Posterior cingulate gyrus (tissue), 11 donors: ENCODE measurements around the gene OSBP2.

Experiments
- DNase-seq, 10 donors: peaks; one replicate each; pipeline versions ENCODE4 v3.0.0 to v3.0.0-alpha.2; 2020 to 2021; ENCODE audit warnings: mixed read lengths in 3 of 10
- intact Hi-C: fragments of 100-400 bp; cut with DNase I; formaldehyde crosslinking; loops from one replicate; pipeline ENCODE4 v1.15.1; 2023

Gene OSBP2

DNA sequence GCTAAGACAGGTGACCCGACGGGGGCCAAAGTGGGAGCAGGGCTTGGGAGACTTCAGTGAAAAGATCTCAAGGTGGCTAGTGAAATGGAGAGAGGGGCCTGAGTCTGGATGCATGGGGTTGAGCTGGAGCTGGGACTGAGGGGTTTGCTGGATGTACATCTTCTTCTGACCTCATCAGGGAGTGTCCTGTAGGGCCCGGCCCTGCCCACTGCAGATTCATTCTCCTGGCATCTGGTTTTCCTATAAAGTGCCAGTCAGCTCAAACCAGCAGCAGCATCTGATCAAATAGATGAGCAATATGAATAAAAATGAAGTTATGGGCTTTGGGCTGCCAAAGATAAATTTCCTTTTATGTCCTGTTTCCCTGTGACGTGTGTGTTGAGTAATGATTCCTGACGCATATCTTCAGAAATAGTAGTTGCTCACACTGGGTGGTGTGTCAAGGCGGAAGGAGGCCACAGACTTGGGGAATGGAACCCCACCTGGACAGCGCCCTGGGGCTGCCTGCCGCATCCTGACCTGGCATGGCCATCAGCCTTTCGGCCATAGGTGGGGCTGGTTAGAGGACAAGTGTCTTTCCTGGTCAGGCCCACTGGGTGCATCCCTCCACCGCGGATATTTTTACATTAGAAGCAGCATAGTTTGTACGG lies 135.4 kb downstream of the OSBP2 start:
- no peak for DNase-seq
- intact Hi-C loops, result no loop called here

DNA sequence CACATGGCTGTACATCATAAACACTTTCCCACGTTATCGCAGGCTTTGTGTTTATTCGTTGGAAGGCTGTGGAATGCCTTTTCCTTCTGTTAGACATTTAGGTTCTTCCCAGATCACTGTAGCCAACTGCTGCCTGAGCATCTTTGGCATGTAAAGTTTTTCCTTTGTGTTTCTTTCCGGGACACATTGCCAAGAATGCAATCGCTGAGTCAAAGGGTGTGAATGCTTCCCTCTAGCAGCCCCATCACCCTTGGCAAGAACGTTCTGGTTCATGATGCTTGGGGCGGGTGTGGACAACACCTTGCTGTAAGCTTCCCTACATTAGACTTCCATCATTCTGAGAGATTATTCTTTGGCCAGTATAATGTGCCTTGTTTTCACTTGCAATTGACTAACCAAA lies 136.2 kb downstream of the OSBP2 start:
- intact Hi-C loops, result no loop called here
- no peak for DNase-seq

DNA sequence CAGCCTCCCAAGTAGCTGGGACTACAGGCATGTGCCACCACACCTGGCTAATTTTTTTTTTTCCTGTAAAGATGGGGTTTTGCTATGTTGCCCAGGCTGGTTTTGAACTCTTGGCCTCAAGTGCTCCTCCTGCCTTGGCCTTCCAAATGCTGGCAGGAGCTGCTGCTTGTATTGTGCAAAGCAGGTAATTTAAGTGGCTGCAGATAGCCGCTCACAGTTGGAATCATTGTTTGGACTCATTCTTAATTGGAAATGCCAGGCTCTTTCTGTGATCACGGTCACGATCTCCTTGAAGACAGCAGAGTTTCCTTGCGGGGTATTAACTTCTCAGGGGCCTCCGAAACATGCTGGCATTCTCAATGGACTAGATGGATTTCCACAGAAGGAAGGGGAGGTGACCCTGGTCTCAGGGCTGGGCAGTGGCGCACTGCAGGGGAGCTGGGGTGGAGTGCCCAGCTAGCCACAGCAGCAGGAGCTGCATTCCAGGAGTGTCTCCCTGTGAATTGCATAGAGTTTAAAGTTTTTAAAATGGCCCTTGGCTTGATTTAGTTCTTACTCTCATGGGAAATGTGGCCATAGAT lies 137.8 kb downstream of the OSBP2 start:
- DNase-seq, result no peak
- intact Hi-C loops, result no loop called here

DNA sequence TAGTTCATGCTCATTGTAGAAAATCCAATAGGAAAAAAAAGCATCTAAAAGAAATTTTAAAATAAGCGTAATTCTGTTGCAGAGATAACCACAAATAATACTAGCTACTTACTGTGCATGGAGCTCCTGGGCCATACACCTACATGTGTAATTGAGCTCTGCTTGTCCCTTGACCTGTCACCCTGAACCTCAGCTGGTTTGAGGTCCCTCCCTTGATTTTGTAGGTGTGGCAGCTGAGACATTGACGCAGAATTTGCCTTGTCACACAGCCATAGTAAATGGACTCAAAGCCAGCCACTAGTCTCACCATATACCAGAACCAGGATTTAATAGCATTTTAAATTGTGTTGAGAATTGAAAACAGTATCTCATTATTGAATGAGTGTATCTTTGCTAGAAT lies 138.6 kb downstream of the OSBP2 start:
- intact Hi-C loops, result no loop called here
- DNase-seq, result no peak

DNA sequence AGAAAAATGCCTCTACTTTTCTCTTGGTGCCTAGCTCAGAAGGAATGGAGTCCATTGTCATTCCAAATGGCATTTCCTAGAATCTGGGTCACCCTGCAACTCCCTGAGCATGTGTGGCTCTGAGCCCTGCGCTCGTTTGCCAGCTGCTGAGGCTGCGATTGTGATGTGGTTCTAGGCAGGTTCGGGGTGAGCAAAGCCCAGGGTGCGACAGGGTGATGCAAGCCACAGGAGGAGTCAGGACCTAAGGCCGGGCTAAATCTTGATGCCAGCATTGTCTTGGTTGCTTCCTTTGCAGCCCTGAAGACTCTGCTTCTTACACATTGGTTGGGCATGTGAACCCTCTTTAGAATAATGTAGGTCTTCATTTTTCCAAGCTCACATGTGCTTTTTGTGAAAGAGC lies 142.9 kb downstream of the OSBP2 start:
- intact Hi-C loops, result no loop called here

DNA sequence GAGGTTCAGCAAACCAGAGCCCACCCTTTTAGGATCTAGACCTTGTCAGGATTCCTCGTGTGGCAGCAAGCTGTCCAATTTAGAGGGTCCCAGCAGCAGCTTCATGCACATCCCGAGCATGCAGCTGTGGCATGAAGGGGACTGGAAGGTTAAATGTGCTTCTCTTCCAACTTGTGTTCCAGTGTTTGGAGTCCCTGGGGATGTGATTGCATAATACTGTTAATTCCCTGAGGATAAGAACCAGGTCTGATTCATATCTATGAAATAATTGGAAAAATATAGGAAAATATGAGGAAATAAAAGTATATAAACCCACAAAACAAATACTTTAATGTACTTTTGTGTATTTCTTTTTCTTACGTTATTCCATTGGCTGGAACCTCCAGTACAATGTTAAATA lies 143.4 kb downstream of the OSBP2 start:
- DNase-seq, result peak in 1 of 10 donors; percentile 32
- intact Hi-C loops, result no loop called here

More for the DNA sequence above, 142.9 kb downstream of the OSBP2 start:
- peak in 9 of 10 donors; percentile 28 to 93 (median 65) for DNase-seq

DNA sequence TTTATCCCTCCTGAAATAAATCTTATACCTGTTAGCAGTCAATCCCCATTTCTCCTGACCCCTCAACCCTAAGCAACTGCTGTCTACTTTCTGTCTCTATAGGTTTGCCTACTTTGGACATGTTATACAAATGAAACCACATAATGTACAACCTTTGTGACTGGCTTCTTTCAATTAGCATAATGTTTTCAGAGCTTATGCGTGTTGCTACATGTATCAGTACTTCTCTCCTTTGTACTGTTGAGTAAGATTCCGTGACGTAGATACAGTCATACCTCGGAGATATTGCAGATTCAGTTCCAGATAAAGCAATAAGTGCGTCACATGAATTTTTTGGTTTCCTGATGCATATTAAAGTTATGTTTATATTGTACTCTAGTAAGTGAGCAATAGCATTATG lies 146.6 kb downstream of the OSBP2 start:
- intact Hi-C loops, result no loop called here
- DNase-seq, result no peak

DNA sequence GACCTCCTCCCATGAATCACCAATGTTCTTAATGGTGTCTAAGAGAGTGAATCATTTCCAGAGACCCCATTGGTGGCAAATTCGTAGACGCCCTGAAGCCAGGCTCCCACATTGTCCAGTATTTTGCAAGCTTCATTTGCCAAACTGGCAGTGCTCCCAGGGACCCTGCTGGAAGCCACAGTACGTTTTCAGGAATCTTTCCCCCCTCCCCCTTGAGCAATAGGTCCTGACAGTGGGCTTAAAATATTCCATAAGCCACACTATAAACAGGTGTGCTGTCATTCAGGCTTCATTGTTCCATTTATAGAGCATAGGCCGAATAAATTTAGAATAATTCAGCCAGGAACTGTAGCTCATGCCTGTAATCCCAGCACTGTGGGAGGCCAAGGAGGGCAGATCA lies 148.6 kb downstream of the OSBP2 start:
- no peak for DNase-seq
- intact Hi-C loops, result no loop called here

DNA sequence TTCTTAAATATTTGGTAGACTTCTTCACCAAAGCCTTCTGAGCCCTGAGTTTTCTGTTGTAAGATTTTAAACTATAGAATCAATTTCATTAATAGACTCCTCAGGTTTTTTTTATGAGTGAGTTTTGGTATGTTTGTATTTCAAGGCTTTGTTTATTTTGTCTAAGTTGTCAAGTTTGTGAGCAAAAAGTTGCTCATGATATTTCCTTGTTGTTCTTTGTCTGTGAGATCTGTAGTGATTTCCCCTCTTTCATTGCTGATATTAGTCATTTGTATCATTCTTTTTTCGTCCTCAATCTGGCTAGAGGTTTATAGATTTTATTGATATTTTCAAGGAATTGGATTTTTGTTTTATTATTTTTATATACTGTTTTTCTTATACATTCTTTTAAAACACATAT lies 152.9 kb downstream of the OSBP2 start:
- DNase-seq, result no peak
- intact Hi-C loops, result no loop called here

DNA sequence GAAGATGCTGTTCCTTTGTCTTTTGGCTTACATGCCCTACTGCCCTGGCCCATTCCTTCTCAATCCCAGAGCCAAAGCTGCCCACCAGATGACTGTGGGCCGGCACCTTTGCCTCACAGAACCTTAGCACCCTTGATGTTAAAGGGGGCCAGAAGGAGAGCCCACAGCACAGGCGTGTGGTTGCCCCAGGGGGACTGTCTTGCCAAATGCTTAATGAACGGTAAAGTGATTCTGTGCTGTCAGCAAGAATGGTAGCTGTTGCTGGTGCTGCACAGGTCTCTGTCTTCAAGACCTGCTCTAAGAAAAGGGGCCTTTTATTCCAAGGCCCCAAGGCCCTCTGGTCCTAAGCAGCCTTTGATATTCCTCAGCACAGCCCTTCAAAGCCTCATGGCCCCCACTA lies 160.6 kb downstream of the OSBP2 start:
- peak in 1 of 10 donors; percentile 19 for DNase-seq
- intact Hi-C loops, result no loop called here

DNA sequence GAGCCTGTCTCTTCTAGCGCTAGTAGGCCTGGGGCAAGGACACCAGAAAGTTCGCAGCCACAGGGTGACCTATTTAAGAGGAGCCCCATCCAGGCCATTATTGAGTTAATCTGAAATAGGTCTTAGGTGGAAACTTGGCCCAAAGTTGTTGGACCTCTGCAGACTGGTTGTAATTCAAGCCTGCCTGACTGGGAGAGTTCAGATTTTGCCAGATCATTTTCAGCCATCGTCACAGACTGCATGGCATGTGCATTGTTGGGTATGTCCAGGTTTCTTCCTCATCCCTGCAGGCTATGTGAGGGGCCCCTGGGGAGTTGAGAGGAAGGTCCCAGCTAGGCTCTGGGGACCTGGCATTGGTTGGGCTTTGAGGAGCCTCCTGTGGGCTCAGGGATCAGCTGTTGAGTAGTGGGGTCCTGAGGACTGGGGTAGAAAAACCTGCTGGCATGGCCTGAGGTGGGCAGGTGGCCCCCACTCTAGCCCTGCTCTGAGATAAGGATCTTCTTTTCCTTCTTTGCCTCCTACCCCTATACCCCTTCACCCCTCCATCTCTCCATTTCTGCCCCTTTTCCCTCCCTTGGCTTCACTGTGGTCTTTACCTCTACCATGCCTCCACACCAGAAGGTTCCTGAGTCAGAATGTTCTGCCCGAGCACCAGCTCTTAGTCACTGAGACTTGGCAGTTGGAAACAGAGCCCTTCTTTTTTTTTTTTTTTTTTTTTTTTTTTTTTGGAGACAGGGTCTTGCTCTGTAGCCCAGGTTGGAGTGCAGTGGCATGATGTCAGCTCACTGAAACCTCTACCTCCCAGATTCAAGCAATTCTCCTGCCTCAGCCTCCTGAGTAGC lies 161.2 kb downstream of the OSBP2 start:
- peak in 1 of 10 donors; percentile 28 for DNase-seq
- intact Hi-C loops, result no loop called here

DNA sequence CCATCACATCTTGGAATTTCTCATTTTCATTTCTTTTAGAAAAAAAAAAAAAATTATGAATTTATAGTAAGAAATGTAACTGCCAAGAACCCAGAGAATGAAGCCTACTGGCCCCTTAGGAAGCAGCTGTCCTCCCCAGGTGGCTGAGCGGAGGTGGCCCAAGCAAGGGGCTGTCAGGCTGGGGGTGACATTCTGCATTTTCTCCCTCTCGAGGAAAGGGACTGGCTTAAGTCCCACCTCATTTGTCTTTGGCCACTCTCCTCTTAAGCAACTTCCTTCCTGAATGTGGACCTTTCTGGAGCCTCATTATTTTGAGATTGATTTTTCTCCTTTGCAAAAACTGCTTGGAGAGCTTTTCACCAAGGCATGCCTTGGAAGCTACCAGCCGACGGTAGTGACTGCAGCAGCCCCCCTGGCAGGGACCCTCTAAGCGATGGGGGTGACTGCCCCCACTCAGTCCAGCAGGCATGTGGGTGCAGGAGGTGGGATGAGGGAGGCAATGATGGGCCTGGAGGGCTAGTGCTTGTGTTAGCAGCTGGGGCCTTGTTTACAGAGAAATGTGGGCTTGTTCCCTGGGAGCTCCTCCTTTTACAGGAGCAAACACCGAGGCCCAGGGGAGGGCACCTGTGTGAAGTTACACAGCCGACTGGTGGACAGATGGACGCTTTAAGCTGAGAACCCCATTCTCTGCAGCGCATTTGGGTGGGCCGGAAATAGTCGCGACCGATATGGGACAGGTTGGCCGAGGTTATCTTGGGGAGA lies 162.2 kb downstream of the OSBP2 start:
- peak in 3 of 10 donors; percentile 54 to 76 (median 57) for DNase-seq
- intact Hi-C loops, result no loop called here

DNA sequence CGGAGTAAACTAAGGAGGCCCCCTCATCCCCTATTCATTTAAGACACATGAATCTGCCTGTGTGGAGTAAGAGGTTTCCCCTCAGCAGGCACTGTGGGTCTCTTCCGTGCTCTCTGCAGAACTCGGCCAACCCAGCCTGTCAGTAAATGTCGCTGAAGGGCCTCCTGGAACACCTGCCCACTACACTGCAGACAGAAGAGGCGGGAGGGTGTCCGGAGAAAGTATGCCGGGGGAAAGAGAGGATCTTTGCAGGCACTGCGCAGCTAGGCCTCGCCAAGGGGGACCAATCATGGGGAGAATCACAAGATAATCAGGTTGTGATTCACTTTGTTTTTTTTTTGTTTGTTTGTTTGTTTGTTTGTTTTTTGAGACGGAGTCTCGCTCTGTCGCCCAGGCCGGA lies 163.1 kb downstream of the OSBP2 start:
- DNase-seq, result peak in 3 of 10 donors; percentile 24 to 37 (median 28)
- intact Hi-C loops, result no loop called here

DNA sequence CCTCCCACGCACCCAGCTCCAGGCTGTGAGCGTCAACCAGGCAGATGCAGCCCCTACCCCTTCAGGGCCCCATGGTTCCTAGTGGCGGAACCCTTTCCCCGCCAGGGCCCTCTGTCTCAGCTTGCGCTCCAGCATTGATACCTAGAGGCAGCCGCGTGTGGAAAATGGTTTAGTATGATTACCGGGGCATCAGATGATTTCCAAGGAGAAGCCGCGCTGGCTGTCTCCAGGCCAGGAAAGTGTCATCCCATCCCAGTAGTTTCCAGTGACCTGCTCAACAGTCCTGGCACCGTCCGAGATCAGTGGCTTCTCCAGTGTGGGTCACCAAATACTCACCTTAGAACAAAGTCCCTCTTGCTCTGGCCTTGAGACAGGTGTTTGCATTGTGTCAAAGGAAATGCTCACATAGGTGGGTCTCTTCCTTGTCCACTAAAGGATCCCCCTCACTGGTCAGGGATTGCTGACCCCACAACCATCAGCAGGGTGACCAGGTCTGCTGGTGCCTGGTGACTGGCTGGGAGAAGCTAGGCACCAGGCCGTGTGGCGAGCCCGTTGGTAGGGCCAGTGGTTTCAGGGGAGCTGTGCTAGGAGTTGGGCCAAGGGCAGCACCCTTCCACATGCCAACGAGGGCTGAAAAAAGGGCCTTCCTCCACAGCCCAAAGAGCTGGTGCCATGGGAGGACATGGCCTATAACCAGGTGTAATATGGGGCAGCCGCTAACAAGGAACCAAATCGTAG lies 164.5 kb downstream of the OSBP2 start:
- DNase-seq, result peak in 2 of 10 donors; percentile 54 to 66
- intact Hi-C loops, result no loop called here

DNA sequence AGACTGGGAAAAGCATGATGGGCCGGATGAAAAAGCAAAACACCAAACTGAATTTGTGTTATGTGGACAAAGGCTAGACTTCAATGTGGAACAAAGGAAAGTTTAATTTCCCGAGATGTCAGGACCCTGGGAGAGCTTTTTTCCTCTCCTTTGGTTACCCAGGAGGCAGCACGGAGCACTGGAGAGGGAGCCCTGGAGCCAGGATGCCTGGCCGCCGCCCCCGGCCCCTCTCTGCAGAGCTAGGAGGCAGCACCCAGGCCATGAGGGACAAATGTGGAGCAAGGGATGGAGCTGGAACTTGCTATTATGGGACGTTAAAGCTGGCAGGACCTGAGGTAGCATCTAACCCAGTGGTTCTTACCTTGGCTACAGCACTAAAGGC lies 165.0 kb downstream of the OSBP2 start:
- intact Hi-C loops, result no loop called here
- peak in 2 of 10 donors; percentile 29 to 35 for DNase-seq

DNA sequence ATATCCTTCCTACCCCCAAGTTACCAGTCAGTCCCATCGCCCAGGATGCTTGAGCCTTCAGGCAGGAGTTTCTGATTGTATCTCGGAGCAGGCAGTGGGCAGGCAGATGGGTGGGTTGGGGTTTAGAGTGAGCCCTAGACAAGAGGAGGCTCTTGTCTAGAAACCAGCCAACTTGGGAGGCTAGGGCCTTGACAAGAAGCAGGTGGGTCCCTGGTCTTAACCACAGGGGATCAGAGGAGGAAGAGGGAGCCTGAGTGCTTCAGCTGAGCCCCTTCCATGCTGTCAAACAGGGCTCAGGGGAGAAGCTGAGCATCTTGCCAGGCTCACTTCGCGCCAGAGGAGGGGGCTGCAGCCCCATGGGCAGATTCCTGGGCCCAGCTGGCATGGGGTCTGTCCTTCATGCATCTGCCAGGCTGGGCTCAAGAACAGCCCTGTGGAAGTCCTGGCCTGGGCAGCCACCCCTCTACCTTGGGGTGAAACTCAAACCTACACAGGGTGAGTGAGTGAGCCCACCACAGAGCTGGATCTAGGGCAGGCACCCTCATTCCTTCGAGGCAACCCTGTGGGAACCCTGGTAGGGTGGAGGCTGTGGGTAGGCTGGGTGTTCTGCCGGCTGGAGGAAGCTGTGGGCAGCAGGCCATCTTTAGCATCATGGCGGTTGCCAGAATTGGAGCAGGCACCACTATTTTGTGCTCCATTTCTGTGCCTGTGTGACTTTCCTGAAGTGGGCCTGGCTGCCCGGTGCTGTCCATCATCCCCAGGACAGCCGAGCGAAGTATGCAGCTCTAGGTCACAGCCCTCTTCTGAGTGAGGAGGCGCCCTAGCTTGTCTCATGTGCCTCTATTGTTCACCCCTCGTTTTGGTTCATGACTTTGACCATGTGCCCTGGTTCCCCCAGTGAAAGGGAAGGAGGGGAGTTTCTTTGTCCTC lies 165.8 kb downstream of the OSBP2 start:
- peak in 4 of 10 donors; percentile 21 to 89 (median 80) for DNase-seq
- intact Hi-C loops, result no loop called here

DNA sequence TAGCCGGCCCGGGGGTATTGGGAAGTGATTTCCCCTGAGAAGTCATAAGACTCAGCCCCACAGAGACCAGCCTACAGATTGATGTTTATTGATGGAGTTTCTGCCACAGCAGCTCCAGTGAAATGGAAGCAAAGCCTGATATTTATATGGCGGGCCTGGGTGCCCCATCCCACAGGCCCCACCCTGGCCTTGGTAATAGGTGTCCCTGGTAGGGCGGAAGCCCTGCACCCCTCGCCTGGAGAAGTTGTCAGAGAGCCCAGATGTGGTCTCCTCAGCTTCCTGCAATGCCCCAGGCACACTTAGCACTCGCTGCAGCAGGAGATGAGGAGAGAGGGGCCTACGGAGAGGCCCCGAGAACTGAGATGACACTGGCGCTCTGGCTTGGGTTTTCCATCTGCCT lies 166.5 kb downstream of the OSBP2 start:
- peak in 1 of 10 donors; percentile 60 for DNase-seq
- intact Hi-C loops, result no loop called here

DNA sequence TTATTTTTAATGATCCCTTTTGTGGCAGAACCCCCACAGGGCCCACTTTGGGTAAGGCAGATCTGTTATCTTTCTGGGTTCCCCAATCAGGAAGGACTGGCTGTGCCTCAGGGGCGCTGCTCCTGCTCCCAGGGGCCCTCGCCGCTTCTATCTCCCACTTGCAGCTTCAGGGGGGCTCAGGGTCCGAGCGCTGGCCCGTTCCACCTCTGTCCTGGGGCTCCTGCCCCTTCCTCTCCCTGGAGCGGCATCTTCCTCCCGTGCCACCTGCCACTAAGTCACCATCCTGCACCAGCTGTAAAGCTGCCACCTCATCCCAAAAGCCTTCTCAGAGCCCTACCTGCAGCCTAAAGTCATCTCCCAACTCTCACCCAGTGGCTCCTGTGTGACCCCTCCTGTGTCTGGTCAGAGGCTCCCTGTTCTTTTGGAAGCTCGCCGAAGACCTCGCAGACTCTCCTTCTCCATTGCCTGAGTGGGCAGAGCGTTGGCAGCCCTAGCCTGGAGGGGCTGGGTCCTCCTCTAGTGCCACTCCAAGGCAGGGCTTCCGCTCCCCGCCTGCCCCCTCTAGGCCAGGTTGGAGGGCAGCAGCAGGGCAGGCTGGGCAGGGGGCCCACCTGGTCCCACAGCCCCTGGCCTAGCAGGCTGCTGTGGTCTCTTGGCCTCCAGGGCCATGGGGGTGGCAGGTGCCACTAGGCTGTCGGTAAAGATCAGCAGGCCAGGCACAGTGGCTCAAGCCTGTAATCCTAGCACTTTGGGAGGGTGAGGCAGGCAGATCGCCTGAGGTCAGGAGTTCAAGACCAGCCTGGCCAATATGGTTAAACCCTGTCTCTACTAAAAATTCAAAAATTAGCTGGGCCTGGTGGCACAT lies 167.2 kb downstream of the OSBP2 start:
- intact Hi-C loops, result no loop called here
- DNase-seq, result peak in 3 of 10 donors; percentile 48 to 71 (median 62)
